AG04449 (cell line): ENCODE results near the gene LRRTM3.

Experiments
- CTCF ChIA-PET: fragments of 350-600 bp; formaldehyde crosslinking; extraction: SDS; loops from one replicate; lab custom pipeline; 2021; ENCODE audit warnings: antibody characterized with exemption; lab: Yijun Ruan, JAX
- POLR2A ChIA-PET: fragments of 400-600, 350-600 bp; formaldehyde crosslinking; extraction: SDS; loops from one replicate; lab custom pipeline; 2020; ENCODE audit warnings: antibody characterized with exemption, inconsistent platforms; lab: Yijun Ruan, JAX
- DNase-seq: peaks from one replicate; pipeline ENCODE4 v3.0.0-alpha.2; 2010; ENCODE audit warnings: low read depth, low spot score
- H3K4me3 ChIP-seq: 2 replicates; pipeline ENCODE4 v1.5.1; 2011; ENCODE audit warnings: low read depth, mild to moderate bottlenecking, control low read depth, low read length
- CTCF ChIP-seq: IDR thresholded peaks from one replicate; pipeline ENCODE4 v1.5.1; 2011; ENCODE audit warnings: mild to moderate bottlenecking, moderate library complexity, low read length, control low read depth, inconsistent platforms; ENCODE audit not compliant: insufficient read depth; ENCODE audit errors: missing control alignments

LRRTM3 gene

GRCh38 chr10:67043041-67043440, 117.2 kb downstream of the LRRTM3 start:
- H3K4me3 ChIP-seq = no peak overlapping the region
- ChIA-PET CTCF (no interaction called here), POLR2A (no interaction called here)
- DNase-seq = no peak
- no peak for TF ChIP-seq CTCF

GRCh38 chr10:67045404-67045803, 119.6 kb downstream of the LRRTM3 start:
- no peak overlapping the region for H3K4me3 ChIP-seq
- ChIA-PET POLR2A (no interaction called here), CTCF (no interaction called here)
- no peak for DNase-seq
- no peak for TF ChIP-seq CTCF

- TF ChIP-seq CTCF = no peak
- DNase-seq = no peak
- ChIA-PET CTCF (no interaction called here), POLR2A (no interaction called here)
- H3K4me3 ChIP-seq = no peak overlapping the region
These were observed 120.7 kb downstream of the LRRTM3 start for GRCh38 chr10:67046507-67046906.

- POLR2A ChIA-PET = no interaction called here
- no peak for TF ChIP-seq CTCF
- DNase-seq = no peak
- CTCF ChIA-PET = no interaction called here
- no peak overlapping the region for H3K4me3 ChIP-seq
These were observed 124.2 kb downstream of the LRRTM3 start for GRCh38 chr10:67049988-67050387.

- no peak overlapping the region for H3K4me3 ChIP-seq
- ChIA-PET CTCF (no interaction called here), POLR2A (no interaction called here)
- no peak for TF ChIP-seq CTCF
- DNase-seq = no peak
These were observed 124.6 kb downstream of the LRRTM3 start for GRCh38 chr10:67050415-67050814.

- POLR2A ChIA-PET = no interaction called here
- CTCF ChIA-PET = no interaction called here
These were observed 146.8 kb downstream of the LRRTM3 start for GRCh38 chr10:67072654-67073053.

More at GRCh38 chr10:67072654-67073053, 146.8 kb downstream of the LRRTM3 start:
- DNase-seq = no peak
- no peak for TF ChIP-seq CTCF
- no peak overlapping the region for H3K4me3 ChIP-seq
